Measurements from ENCODE around the gene NCOA4.
"Not testable (repeated sequence)": the region's sequence is repeated elsewhere in the genome, so short reads cannot be mapped to it uniquely, and the experiment has no call there.

The NCOA4 gene

GRCh38 chr10:46053534-46054434 is 23.4 kb upstream of the NCOA4 start:
- no peak overlapping the region for H3K9ac ChIP-seq

GRCh38 chr10:46052791-46053375 is 22.5 kb upstream of the NCOA4 start:
- no peak for TF ChIP-seq Cebpa-rat (IDR thresholded peaks at IDR 0.05)
- no peaks in the 10 kb centered on the region for H3K36me3 ChIP-seq
- no peak overlapping the region for H3K4me3 ChIP-seq
- peaks cover 7% of the 10 kb centered on the region; the same call in 1 of the 2 replicates for H3K9me3 ChIP-seq
- H3K4me2 ChIP-seq, result no peak overlapping the region
- peaks cover 4% of the 10 kb centered on the region; the same call in 1 of the 2 replicates for H3K4me1 ChIP-seq
- no peaks in the 10 kb centered on the region for H3K27me3 ChIP-seq
- no peaks in the 10 kb centered on the region for H4K20me1 ChIP-seq
- H3K9ac ChIP-seq, result no peak overlapping the region
- H3K27ac ChIP-seq, result no peak overlapping the region

More at GRCh38 chr10:46053534-46054434, 23.4 kb upstream of the NCOA4 start:
- H4K20me1 ChIP-seq, result no peaks in the 10 kb centered on the region
- H3K4me3 ChIP-seq, result no peak overlapping the region
- H3K27me3 ChIP-seq, result no peaks in the 10 kb centered on the region
- no peak overlapping the region for H3K27ac ChIP-seq
- peaks cover 4% of the 10 kb centered on the region; the same call in 1 of the 2 replicates for H3K4me1 ChIP-seq
- H3K4me2 ChIP-seq, result no peak overlapping the region
- TF ChIP-seq Cebpa-rat (IDR thresholded peaks at IDR 0.05), result no peak
- H3K36me3 ChIP-seq, result no peaks in the 10 kb centered on the region
- H3K9me3 ChIP-seq, result peaks cover 7% of the 10 kb centered on the region; the same call in 1 of the 2 replicates

- Histone ChIP-seq H3K4me1 (peaks cover 4% of the 10 kb centered on the region; the same call in 1 of the 2 replicates), H3K4me2 (no peak overlapping the region), H3K36me3 (no peaks in the 10 kb centered on the region), H3K4me3 (no peak overlapping the region), H3K9me3 (peaks cover 7% of the 10 kb centered on the region; the same call in 1 of the 2 replicates), H4K20me1 (no peaks in the 10 kb centered on the region), H3K9ac (no peak overlapping the region), H3K27ac (no peak overlapping the region), H3K27me3 (no peaks in the 10 kb centered on the region)
- TF ChIP-seq Cebpa-rat (IDR thresholded peaks at IDR 0.05), result no peak
Measured at GRCh38 chr10:46052057-46052790, 21.8 kb upstream of the NCOA4 start.

GRCh38 chr10:46050941-46051623 is 20.7 kb upstream of the NCOA4 start:
- Histone ChIP-seq H3K9me3 (no peaks in the 10 kb centered on the region), H3K4me1 (peaks cover 4% of the 10 kb centered on the region; the same call in 1 of the 2 replicates), H3K9ac (no peak overlapping the region), H3K27ac (no peak overlapping the region), H3K4me3 (no peak overlapping the region), H3K27me3 (no peaks in the 10 kb centered on the region), H3K36me3 (no peaks in the 10 kb centered on the region), H3K4me2 (no peak overlapping the region), H4K20me1 (no peaks in the 10 kb centered on the region)
- no peak for TF ChIP-seq Cebpa-rat (IDR thresholded peaks at IDR 0.05)

GRCh38 chr10:46049497-46049831 is 19.0 kb upstream of the NCOA4 start:
- not testable (repeated sequence) for H3K9ac ChIP-seq, H3K4me1 ChIP-seq, H3K9me3 ChIP-seq, H3K27me3 ChIP-seq, H4K20me1 ChIP-seq, H3K27ac ChIP-seq, H3K36me3 ChIP-seq, H3K4me3 ChIP-seq, H3K4me2 ChIP-seq

GRCh38 chr10:46048152-46048551 is 17.7 kb upstream of the NCOA4 start:
- H3K27me3 ChIP-seq, result no peaks in the 10 kb centered on the region
- H3K4me1 ChIP-seq, result 0 out of 2 replicates have a peak, but pooled peaks cover 4% of the 10 kb centered on the region
- H3K4me2 ChIP-seq, result no peak overlapping the region
- H3K9ac ChIP-seq, result no peak overlapping the region
- H4K20me1 ChIP-seq, result no peaks in the 10 kb centered on the region
- no peak overlapping the region for H3K27ac ChIP-seq
- no peak for TF ChIP-seq Cebpa-rat (IDR thresholded peaks at IDR 0.05)
- no peaks in the 10 kb centered on the region for H3K36me3 ChIP-seq
- H3K9me3 ChIP-seq, result no peaks in the 10 kb centered on the region
- H3K4me3 ChIP-seq, result no peak overlapping the region

- no peak for TF ChIP-seq Cebpa-rat (IDR thresholded peaks at IDR 0.05)
- H3K4me2 ChIP-seq, result no peak within 1 kb of the TSS
- H3K27ac ChIP-seq, result no peak within 1 kb of the TSS
- no peaks in the 10 kb centered on the region for H3K27me3 ChIP-seq
- H3K9ac ChIP-seq, result no peak within 1 kb of the TSS
- no peaks in the 10 kb centered on the region for H3K36me3 ChIP-seq
- no peaks in the 10 kb centered on the region for H4K20me1 ChIP-seq
- H3K4me1 ChIP-seq, result 0 out of 2 replicates have a peak, but pooled peaks cover 3% of the 10 kb centered on the region
- no peak within 1 kb of the TSS for H3K4me3 ChIP-seq
- no peaks in the 10 kb centered on the region for H3K9me3 ChIP-seq
Measured at GRCh38 chr10:46046261-46046660, 15.8 kb upstream of the NCOA4 start, which contains the start of gene MSMB. MSMB (minus strand) TSS chr10:46046269; CDS start chr10:46046237, 32 bp downstream.

- Histone ChIP-seq H3K36me3 (no peaks in the 10 kb centered on the region), H3K4me1 (no peaks in the 10 kb centered on the region), H4K20me1 (no peaks in the 10 kb centered on the region), H3K4me3 (no peak overlapping the region), H3K9me3 (no peaks in the 10 kb centered on the region), H3K4me2 (no peak overlapping the region), H3K27ac (no peak overlapping the region), H3K27me3 (no peaks in the 10 kb centered on the region), H3K9ac (no peak overlapping the region)
- no peak for TF ChIP-seq Cebpa-rat (IDR thresholded peaks at IDR 0.05)
Measured at GRCh38 chr10:46042527-46042926, 12.1 kb upstream of the NCOA4 start.

- Histone ChIP-seq H3K27ac (no peak overlapping the region), H3K27me3 (no peaks in the 10 kb centered on the region), H3K36me3 (no peaks in the 10 kb centered on the region), H4K20me1 (no peaks in the 10 kb centered on the region), H3K4me1 (no peaks in the 10 kb centered on the region), H3K9ac (no peak overlapping the region), H3K4me2 (no peak overlapping the region), H3K9me3 (no peaks in the 10 kb centered on the region), H3K4me3 (no peak overlapping the region)
- no peak for TF ChIP-seq Cebpa-rat (IDR thresholded peaks at IDR 0.05)
Measured at GRCh38 chr10:46040004-46040403, 9.6 kb upstream of the NCOA4 start.

Data from BLaER1 (cell line).